Astrocyte (in vitro differentiated cells and primary cell): ENCODE data around the gene ARL8B. TPM values are rescaled to one million over a fixed set of nuclear protein-coding genes. Genes with fewer than 3 reads are reported as not detected.
A peak's percentile ranks its signal among the peaks of the same experiment; 100 is the strongest.

ENCODE experiments used
- DNase-seq: peaks from one replicate; pipeline ENCODE4 v3.0.0-alpha.2; 2010; ENCODE audit warnings: low read depth
- FAIRE-seq: peaks from 2 replicates; lab custom pipeline; 2011; peaks lifted over from hg19 to GRCh38; lab: Jason Lieb, UNC
- H2AFZ ChIP-seq: 2 replicates; pipeline ENCODE4 v1.6.0; 2012; ENCODE audit warnings: low read depth, low read length, inconsistent platforms
- H3K27ac ChIP-seq: 2 replicates; pipeline ENCODE4 v1.5.1; 2011; ENCODE audit warnings: low read depth, low read length, inconsistent platforms
- H3K27me3 ChIP-seq: 2 replicates; pipeline ENCODE4 v1.6.0; 2011; ENCODE audit warnings: low read length, inconsistent platforms; ENCODE audit not compliant: insufficient read depth
- H3K36me3 ChIP-seq: 2 replicates; pipeline ENCODE4 v1.5.1; 2011; ENCODE audit warnings: low read length, inconsistent platforms; ENCODE audit not compliant: insufficient read depth
- H3K4me1 ChIP-seq: 2 replicates; pipeline ENCODE4 v1.5.1; 2011; ENCODE audit warnings: low read length, inconsistent platforms; ENCODE audit not compliant: insufficient read depth
- H3K4me2 ChIP-seq: 2 replicates; pipeline ENCODE4 v1.6.0; 2012; ENCODE audit warnings: low read length, inconsistent platforms
- H3K4me3 ChIP-seq: 2 replicates; pipeline ENCODE4 v1.5.1; 2011; ENCODE audit warnings: low read depth, mild to moderate bottlenecking, low read length, inconsistent platforms; ENCODE audit not compliant: insufficient read depth
- H3K79me2 ChIP-seq: 2 replicates; pipeline ENCODE4 v1.6.0; 2012; ENCODE audit warnings: mild to moderate bottlenecking, low read length, inconsistent platforms; ENCODE audit not compliant: insufficient read depth
- H3K9ac ChIP-seq: 2 replicates; pipeline ENCODE4 v1.6.0; 2012; ENCODE audit warnings: mild to moderate bottlenecking, low read length, inconsistent platforms
- H3K9me3 ChIP-seq: 2 replicates; pipeline ENCODE4 v1.5.1; 2012; ENCODE audit warnings: low read depth, mild to moderate bottlenecking, low read length, inconsistent platforms; ENCODE audit not compliant: insufficient read depth
- H4K20me1 ChIP-seq: 2 replicates; pipeline ENCODE4 v1.6.0; 2012; ENCODE audit warnings: low read length, inconsistent platforms; ENCODE audit not compliant: insufficient read depth
- H3K27ac Mint-ChIP-seq: one replicate; pipeline ENCODE4 v1.8.0; 2021; ENCODE audit warnings: mild to moderate bottlenecking, mixed read lengths; ENCODE audit not compliant: unreplicated experiment
- H3K27me3 Mint-ChIP-seq: one replicate; pipeline ENCODE4 v1.8.0; 2021; ENCODE audit warnings: low read depth, mixed read lengths; ENCODE audit not compliant: unreplicated experiment
- H3K36me3 Mint-ChIP-seq: one replicate; pipeline ENCODE4 v1.8.0; 2021; ENCODE audit warnings: low read depth, mixed read lengths; ENCODE audit not compliant: unreplicated experiment
- H3K4me1 Mint-ChIP-seq: one replicate; pipeline ENCODE4 v1.8.0; 2021; ENCODE audit warnings: low read depth, mixed read lengths; ENCODE audit not compliant: unreplicated experiment
- H3K4me3 Mint-ChIP-seq: one replicate; pipeline ENCODE4 v1.8.0; 2021; ENCODE audit warnings: mild to moderate bottlenecking, moderate library complexity, mixed read lengths; ENCODE audit not compliant: unreplicated experiment
- H3K9me3 Mint-ChIP-seq: one replicate; pipeline ENCODE4 v1.8.0; 2021; ENCODE audit warnings: mild to moderate bottlenecking, mixed read lengths; ENCODE audit not compliant: unreplicated experiment
- EZH2 ChIP-seq: IDR thresholded peaks from 2 replicates; pipeline ENCODE4 v1.6.1; 2012; ENCODE audit warnings: mild to moderate bottlenecking, low read length, inconsistent platforms; ENCODE audit not compliant: insufficient read depth
- total RNA-seq: library from RNA; stranded (reverse); gene quantifications from 2 replicates; pipeline ENCODE4 v1.2.1, GENCODE V29; 2021
- TF ChIP-seq, protein P1 (sequence below): IDR thresholded peaks from 2 replicates; pipeline ENCODE4 v1.5.1; 2011; ENCODE audit warnings: low read depth, mild to moderate bottlenecking, inconsistent platforms, low read length, moderate library complexity; ENCODE audit not compliant: insufficient read depth

The ARL8B gene
- total RNA-seq, 1 donor from 2014 or later: 64.1 TPM

DNA sequence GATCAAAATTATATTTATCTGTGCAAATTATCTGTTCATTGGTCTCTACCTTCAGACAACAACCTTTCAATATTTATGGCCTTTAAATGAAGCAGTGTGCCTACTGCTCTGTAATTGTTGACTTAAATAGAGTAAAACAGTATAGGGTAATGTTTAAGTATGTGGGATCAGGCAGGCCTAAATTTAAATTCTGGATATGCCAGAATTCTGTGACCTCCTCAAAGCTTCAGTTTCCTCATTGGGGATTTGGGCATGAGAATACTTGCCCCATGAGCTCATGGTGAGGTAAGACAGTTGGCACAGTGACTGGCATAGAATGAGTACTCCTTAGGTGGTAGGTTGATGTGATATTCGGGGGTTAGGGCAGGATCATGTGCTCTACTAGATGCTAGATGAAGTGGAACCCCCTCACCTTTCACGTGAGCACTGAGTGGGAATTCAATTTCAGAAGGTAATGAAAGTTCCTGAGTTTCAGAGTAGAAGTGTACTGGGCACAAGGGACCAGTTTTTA lies 14.9 kb downstream of the ARL8B start:
- no peak overlapping the region for H3K27ac ChIP-seq
- no peak for FAIRE-seq
- no peaks in the 10 kb centered on the region for H3K27me3 ChIP-seq
- no peak overlapping the region for H2AFZ ChIP-seq
- no peaks in the 10 kb centered on the region for H3K9me3 Mint-ChIP-seq
- H3K79me2 ChIP-seq: peaks cover 96% of the 10 kb centered on the region
- DNase-seq: no peak
- H3K36me3 Mint-ChIP-seq: no peaks in the 10 kb centered on the region
- TF ChIP-seq EZH2: no peak
- TF ChIP-seq, protein P1, sequence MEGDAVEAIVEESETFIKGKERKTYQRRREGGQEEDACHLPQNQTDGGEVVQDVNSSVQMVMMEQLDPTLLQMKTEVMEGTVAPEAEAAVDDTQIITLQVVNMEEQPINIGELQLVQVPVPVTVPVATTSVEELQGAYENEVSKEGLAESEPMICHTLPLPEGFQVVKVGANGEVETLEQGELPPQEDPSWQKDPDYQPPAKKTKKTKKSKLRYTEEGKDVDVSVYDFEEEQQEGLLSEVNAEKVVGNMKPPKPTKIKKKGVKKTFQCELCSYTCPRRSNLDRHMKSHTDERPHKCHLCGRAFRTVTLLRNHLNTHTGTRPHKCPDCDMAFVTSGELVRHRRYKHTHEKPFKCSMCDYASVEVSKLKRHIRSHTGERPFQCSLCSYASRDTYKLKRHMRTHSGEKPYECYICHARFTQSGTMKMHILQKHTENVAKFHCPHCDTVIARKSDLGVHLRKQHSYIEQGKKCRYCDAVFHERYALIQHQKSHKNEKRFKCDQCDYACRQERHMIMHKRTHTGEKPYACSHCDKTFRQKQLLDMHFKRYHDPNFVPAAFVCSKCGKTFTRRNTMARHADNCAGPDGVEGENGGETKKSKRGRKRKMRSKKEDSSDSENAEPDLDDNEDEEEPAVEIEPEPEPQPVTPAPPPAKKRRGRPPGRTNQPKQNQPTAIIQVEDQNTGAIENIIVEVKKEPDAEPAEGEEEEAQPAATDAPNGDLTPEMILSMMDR: no peak
- peaks cover 44% of the 10 kb centered on the region for H3K4me1 Mint-ChIP-seq
- no peak overlapping the region for H3K27ac Mint-ChIP-seq
- no peaks in the 10 kb centered on the region for H3K27me3 Mint-ChIP-seq
- H3K4me1 ChIP-seq: peaks cover 12% of the 10 kb centered on the region
- no peak overlapping the region for H3K9ac ChIP-seq
- no peak overlapping the region for H3K4me3 ChIP-seq
- H3K36me3 ChIP-seq: no peaks in the 10 kb centered on the region
- peak overlapping the region; percentile 25 for H3K4me2 ChIP-seq
- no peak overlapping the region for H3K4me3 Mint-ChIP-seq
- no peaks in the 10 kb centered on the region for H3K9me3 ChIP-seq
- peaks cover 88% of the 10 kb centered on the region for H4K20me1 ChIP-seq

DNA sequence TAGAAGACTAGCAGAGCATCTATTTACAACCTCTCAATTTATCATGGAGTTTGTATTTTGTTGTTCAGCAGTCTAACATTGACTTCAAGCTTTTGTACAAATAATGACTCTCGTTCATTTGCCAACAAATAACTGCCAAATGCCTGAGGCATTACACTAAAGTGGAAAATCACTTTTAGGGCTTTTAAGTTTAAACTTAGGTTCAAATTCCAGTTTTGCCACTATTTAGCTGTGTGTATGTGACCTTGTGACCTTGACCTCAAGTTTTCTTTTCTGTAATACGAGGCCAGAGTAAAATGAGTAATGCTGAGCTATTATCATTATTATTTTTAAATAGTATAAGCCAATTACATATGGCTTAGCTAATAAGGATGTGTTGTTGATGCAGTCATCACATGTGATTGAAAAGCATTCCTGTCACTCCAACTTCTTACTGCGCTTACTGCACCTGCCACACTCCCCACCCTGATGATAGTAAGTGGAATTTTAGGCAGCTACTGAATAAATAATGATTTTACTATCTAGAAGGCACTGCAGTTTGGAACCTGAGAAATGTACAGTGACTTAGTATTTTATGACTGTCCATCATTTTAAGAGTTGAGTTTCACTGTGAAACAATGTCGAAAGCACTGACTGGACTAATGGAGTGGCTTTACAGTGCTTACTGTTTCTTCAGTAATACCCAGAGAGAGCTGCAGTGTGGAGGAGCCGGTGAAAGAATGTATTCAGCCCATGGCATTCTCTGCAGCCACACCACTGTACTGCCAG lies 16.3 kb downstream of the ARL8B start:
- Histone ChIP-seq H3K36me3 (no peaks in the 10 kb centered on the region), H2AFZ (no peak overlapping the region), H3K9ac (no peak overlapping the region), H3K4me3 (no peak overlapping the region), H3K27ac (peak overlapping the region; percentile 30), H3K79me2 (peaks cover 96% of the 10 kb centered on the region), H3K4me1 (peaks cover 12% of the 10 kb centered on the region), H4K20me1 (peaks cover 88% of the 10 kb centered on the region), H3K4me2 (no peak overlapping the region), H3K9me3 (no peaks in the 10 kb centered on the region), H3K27me3 (no peaks in the 10 kb centered on the region)
- no peaks in the 10 kb centered on the region for H3K36me3 Mint-ChIP-seq
- peaks cover 2% of the 10 kb centered on the region for H3K9me3 Mint-ChIP-seq
- FAIRE-seq: no peak
- H3K4me3 Mint-ChIP-seq: no peak overlapping the region
- TF ChIP-seq EZH2: no peak
- TF ChIP-seq, protein P1: no peak
- H3K4me1 Mint-ChIP-seq: peaks cover 41% of the 10 kb centered on the region
- H3K27ac Mint-ChIP-seq: peak overlapping the region; percentile 35
- no peaks in the 10 kb centered on the region for H3K27me3 Mint-ChIP-seq
- DNase-seq: peak; percentile 32

DNA sequence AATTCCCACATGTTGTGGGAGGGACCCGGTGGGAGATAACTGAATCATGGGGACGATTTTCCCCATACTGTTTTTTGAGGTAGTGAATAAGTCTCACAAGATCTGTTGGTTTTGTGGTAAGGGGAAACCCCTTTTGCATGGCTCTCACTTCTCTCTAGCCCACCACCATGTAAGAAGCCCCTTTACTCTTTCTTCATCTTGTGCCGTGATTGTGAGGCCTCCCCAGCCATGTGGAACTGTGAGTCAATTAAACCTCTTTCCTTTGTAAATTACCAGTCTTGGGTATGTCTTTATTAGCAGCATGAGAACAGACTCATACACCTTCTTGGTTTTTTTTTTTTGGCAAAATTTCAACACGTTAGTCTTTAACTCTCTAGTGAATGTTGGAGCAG lies 18.1 kb downstream of the ARL8B start:
- Histone ChIP-seq H4K20me1 (peaks cover 90% of the 10 kb centered on the region), H3K79me2 (peaks cover 96% of the 10 kb centered on the region)

More for the DNA sequence above, 18.1 kb downstream of the ARL8B start:
- FAIRE-seq (no peak), DNase-seq (no peak)
- TF ChIP-seq, protein P1: no peak
- no peak for TF ChIP-seq EZH2
- no peak overlapping the region for H2AFZ ChIP-seq
- Mint-ChIP-seq H3K27ac (peak overlapping the region; percentile 73), H3K36me3 (peaks cover 5% of the 10 kb centered on the region), H3K4me1 (peaks cover 36% of the 10 kb centered on the region), H3K9me3 (peaks cover 15% of the 10 kb centered on the region), H3K27me3 (no peaks in the 10 kb centered on the region), H3K4me3 (no peak overlapping the region)
- H3K36me3 ChIP-seq: no peaks in the 10 kb centered on the region
- H3K9me3 ChIP-seq: no peaks in the 10 kb centered on the region
- no peak overlapping the region for H3K27ac ChIP-seq
- no peak overlapping the region for H3K9ac ChIP-seq
- no peaks in the 10 kb centered on the region for H3K27me3 ChIP-seq
- no peak overlapping the region for H3K4me2 ChIP-seq
- H3K4me3 ChIP-seq: no peak overlapping the region
- peaks cover 12% of the 10 kb centered on the region for H3K4me1 ChIP-seq
